C4-2B (cell line): Measurements from ENCODE around the gene SNTG2.
"Not testable (repeated sequence)": the region's sequence is repeated elsewhere in the genome, so short reads cannot be mapped to it uniquely, and the experiment has no call there.

Source experiments
- H3K27ac ChIP-seq: fragments of 450-650 bp; 2 replicates; pipeline ENCODE4 v1.5.1; 2017
- CTCF ChIP-seq: fragments of 450-650 bp; conservative IDR thresholded peaks from 2 replicates; pipeline ENCODE4 v1.5.1; 2017; ENCODE audit warnings: mild to moderate bottlenecking
- ZFX ChIP-seq: fragments of 450-650 bp; IDR thresholded peaks from 2 replicates; pipeline ENCODE4 v1.6.1; 2017

SNTG2 gene

GRCh38 chr2:1097101-1097500 is 146.5 kb downstream of the SNTG2 start:
- no peak for TF ChIP-seq ZFX
- TF ChIP-seq CTCF = no peak
- no peak overlapping the region for H3K27ac ChIP-seq

- no peak for TF ChIP-seq ZFX
- no peak for TF ChIP-seq CTCF
- no peak overlapping the region for H3K27ac ChIP-seq
These were observed 148.8 kb downstream of the SNTG2 start for GRCh38 chr2:1099418-1099817.

DNA sequence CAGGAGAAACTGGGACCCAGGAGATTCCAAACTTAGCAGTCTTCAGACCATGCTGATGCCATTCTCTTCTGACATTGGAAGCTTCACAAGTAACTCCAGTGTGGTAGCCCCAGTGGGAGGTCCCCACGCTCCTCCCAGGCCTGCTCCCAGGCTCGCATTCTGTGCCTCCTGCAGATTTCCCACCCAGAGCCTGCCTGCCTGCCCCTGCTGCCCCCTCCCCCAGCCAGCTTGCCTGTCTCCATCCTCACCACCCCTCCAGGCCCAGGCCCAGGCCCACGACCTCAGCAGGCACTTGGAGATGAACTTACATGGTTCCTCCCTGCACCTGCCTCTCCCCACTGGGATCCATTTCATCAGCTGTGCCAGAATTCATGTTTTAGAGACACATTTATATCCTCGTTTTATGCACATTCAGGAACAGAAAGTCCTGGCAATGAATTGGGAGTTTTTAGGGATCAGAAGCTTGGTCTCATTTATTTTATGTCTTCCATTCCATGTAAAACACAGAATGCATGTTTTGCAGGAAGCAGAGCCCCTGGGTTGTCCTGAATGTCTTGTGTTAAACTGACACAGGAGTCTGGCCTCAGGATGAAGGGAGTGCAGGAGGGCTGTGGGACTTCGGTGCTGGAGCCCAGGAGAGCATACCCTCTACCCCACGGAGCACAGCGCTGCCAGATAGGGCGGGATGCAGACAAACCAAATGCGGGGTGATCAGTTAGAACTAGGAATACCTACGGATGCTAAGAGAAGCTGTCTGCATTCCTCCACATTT is 150.5 kb downstream of the SNTG2 start:
- H3K27ac ChIP-seq = no peak overlapping the region
- TF ChIP-seq ZFX (no peak), CTCF (no peak)

DNA sequence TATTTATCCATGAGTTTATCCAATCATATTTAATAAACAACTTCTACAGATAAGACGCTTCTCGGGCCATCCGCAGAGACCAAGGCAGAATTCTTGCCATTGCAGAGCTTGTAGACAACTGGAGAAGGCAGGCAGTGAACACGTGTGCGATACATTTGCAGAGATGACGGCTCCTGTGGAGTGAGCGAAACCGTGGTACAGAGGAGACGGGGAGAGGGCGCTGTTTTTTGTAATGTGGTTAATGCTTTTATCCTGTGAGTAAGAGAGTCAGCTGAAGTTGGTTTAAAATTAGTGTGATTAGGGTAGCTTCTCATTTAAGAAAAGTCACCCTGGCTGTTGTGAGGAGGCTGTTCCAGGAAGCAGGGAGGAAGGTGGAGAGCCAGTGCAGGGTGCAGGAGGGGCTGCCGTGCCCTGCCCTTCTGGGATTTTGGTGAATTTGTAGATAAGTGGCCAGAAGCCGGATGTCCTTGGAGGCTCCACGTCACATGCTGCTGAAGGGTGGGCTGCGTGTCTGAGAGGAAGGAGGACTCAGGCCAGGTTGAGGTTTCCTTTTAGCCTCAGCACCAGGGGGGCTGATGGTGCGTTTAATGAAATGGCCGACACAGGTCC is 151.4 kb downstream of the SNTG2 start:
- no peak for TF ChIP-seq ZFX
- no peak for TF ChIP-seq CTCF
- H3K27ac ChIP-seq = no peak overlapping the region

DNA sequence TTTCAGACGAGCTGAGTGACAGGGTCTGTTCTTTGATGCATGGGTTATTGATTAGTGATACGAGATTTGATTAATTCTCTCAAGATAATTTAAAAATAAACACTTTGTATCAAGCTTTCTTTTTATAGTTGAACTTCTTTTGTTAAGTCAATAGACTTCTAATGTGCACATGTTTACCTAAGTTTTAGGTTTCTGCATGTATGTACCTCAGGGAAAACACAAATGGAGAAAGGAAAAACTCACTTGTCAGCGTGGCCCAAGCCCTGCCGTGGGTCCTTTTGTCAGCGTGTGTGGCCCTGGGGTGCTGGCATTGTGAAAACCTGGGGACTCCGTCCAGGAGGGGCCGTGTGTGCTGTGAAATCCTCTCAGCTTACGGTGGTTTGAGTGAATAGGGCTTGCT is 153.7 kb downstream of the SNTG2 start:
- H3K27ac ChIP-seq = no peak overlapping the region
- no peak for TF ChIP-seq ZFX
- TF ChIP-seq CTCF = no peak

DNA sequence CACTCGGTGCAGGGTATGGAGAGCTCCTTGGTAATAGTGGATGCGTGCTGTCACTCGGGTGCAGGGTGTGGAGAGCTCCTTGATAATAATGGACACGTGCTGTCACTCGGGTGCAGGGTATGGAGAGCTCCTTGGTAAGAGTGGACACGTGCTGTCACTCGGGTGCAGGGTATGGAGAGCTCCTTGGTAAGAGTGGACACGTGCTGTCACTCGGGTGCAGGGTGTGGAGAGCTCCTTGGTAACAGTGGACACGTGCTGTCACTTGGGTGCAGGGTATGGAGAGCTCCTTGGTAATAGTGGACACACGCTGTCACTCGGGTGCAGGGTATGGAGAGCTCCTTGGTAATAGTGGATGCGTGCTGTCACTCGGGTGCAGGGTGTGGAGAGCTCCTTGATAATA is 155.7 kb downstream of the SNTG2 start:
- H3K27ac ChIP-seq = not testable (repeated sequence)

DNA sequence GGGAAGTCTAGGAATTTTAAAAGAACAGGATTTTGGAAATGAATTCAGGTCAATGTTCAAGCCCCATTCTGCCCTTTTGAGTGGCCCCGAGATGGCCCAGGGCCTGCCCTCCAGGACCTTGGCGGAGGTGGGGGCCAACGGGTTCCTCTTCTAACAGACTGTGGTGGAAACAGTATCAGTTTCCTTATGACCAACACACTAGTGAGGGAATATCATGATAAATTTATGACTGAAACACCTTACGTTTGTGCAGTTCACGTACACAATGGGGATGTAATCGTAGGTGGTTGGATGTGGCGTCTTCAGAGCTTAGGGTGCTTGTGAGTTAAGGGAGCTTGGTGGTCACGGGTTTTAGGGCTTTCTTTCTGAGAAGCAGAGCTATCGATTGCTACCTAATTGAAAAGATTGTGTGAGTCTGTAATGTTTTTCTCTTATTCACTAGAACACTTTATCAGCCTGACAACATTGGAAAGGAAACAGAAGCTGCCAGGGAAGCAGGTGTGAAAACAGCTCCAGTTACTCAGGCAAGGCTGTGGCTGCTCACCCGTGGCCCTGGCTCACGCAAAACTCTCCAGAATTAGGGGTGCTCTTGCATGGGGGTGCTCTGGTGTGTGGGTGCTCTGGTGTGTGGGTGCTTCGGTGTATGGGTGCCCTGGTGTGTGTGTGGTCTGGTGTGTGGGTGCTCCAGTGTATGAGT is 165.3 kb downstream of the SNTG2 start:
- TF ChIP-seq CTCF (no peak), ZFX (no peak)
- no peak overlapping the region for H3K27ac ChIP-seq
